ENCODE data around the gene PROB1.
"Not testable (repeated sequence)": the region's sequence is repeated elsewhere in the genome, so short reads cannot be mapped to it uniquely, and the experiment has no call there.

Gene PROB1

GRCh38 chr5:139414581-139415130, 19.8 kb upstream of the PROB1 start:
- no peak for DNase-seq (ENCODE audit: low read depth)

- DNase-seq (ENCODE audit: low read depth), result no peak
These were observed 19.1 kb upstream of the PROB1 start for GRCh38 chr5:139413963-139414362.

GRCh38 chr5:139413153-139413552, 18.2 kb upstream of the PROB1 start:
- no peak for DNase-seq (ENCODE audit: low read depth)

- no peak for DNase-seq (ENCODE audit: low read depth)
These were observed 16.3 kb upstream of the PROB1 start for GRCh38 chr5:139410993-139411828.

- DNase-seq (ENCODE audit: low read depth), result no peak
These were observed 15.5 kb upstream of the PROB1 start for GRCh38 chr5:139410121-139410992.

GRCh38 chr5:139409116-139409515, 14.2 kb upstream of the PROB1 start:
- not testable (repeated sequence) for DNase-seq (ENCODE audit: low read depth)

GRCh38 chr5:139408191-139408590, 13.3 kb upstream of the PROB1 start:
- DNase-seq (ENCODE audit: low read depth), result no peak

- no peak for DNase-seq (ENCODE audit: low read depth)
These were observed 12.6 kb upstream of the PROB1 start for GRCh38 chr5:139407517-139407916.

- DNase-seq (ENCODE audit: low read depth), result no peak
These were observed 12.1 kb upstream of the PROB1 start for GRCh38 chr5:139406963-139407362.

- no peak for DNase-seq (ENCODE audit: low read depth)
These were observed 9.6 kb upstream of the PROB1 start for GRCh38 chr5:139404484-139404840.

GRCh38 chr5:139403787-139404483, 9.0 kb upstream of the PROB1 start, which contains the start of gene SPATA24:
SPATA24 (minus strand) TSS chr5:139404089; CDS start chr5:139404060, 29 bp downstream.
- peak; percentile 83 for DNase-seq (ENCODE audit: low read depth)

GRCh38 chr5:139403418-139403786, 8.5 kb upstream of the PROB1 start:
- DNase-seq (ENCODE audit: low read depth), result no peak

- DNase-seq (ENCODE audit: low read depth), result no peak
These were observed 7.8 kb upstream of the PROB1 start for GRCh38 chr5:139402561-139403158.

- no peak for DNase-seq (ENCODE audit: low read depth)
These were observed 6.6 kb upstream of the PROB1 start for GRCh38 chr5:139401546-139401945.

- DNase-seq (ENCODE audit: low read depth), result no peak
These were observed 4.7 kb upstream of the PROB1 start for GRCh38 chr5:139399501-139400121.

GRCh38 chr5:139397921-139398320, 3.0 kb upstream of the PROB1 start:
- no peak for DNase-seq (ENCODE audit: low read depth)

GRCh38 chr5:139396691-139397090, 1.8 kb upstream of the PROB1 start:
- DNase-seq (ENCODE audit: low read depth), result no peak

- DNase-seq (ENCODE audit: low read depth), result no peak
These were observed 1.1 kb upstream of the PROB1 start for GRCh38 chr5:139395844-139396640.

GRCh38 chr5:139394123-139394653, 716 bp downstream of the PROB1 start:
- DNase-seq (ENCODE audit: low read depth), result no peak

- no peak for DNase-seq (ENCODE audit: low read depth)
These were observed 1.3 kb downstream of the PROB1 start for GRCh38 chr5:139393497-139394122.
